ENCODE results near the gene ZNF500.

Gene ZNF500

DNA sequence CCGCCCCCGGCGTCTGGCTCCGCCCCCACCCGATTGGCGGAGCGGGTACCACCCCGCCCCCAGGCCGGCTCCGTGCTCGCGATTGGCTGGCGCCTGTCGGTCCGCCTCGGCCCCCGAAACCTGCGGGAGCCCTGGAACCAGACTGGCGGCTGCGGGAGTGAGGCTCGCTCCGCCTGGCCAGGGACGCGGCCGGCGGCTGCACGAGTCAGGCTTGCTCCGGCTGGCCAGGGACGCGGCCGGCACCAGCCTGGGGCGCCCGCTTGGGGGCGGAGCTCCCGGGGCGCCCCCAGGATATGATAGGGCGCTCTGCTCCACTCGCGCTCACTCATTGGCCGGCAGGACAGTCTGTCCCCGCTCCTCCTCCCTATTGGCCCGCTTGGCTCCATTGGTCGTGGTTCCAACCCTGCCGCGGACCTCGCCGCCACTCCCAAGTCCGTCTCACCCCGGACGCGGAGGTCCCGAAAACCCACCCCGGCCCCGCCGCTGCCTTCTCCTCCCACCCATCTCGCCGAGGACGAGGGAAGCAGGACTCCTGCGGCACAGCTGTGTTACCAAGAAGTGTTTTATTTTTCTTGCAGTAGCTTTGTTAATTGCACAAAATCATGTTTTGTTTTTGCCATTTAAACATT, 35.8 kb upstream of the ZNF500 start:
- in situ Hi-C loops (cut with HindIII; ENCODE audit: low pct_ligation_motif_present, low sequenced_read_pairs): no loop called here
- TF ChIP-seq, protein P1, sequence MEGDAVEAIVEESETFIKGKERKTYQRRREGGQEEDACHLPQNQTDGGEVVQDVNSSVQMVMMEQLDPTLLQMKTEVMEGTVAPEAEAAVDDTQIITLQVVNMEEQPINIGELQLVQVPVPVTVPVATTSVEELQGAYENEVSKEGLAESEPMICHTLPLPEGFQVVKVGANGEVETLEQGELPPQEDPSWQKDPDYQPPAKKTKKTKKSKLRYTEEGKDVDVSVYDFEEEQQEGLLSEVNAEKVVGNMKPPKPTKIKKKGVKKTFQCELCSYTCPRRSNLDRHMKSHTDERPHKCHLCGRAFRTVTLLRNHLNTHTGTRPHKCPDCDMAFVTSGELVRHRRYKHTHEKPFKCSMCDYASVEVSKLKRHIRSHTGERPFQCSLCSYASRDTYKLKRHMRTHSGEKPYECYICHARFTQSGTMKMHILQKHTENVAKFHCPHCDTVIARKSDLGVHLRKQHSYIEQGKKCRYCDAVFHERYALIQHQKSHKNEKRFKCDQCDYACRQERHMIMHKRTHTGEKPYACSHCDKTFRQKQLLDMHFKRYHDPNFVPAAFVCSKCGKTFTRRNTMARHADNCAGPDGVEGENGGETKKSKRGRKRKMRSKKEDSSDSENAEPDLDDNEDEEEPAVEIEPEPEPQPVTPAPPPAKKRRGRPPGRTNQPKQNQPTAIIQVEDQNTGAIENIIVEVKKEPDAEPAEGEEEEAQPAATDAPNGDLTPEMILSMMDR (IDR thresholded peaks at IDR 0.05; ENCODE audit: low read depth, low read length, missing control alignments): peak; percentile 3
- H3K27ac ChIP-seq: peak overlapping the region; percentile 70
- no peaks in the 10 kb centered on the region for H3K27me3 ChIP-seq (replicated peaks)
- DNase-seq: peak; percentile 91
- H3K4me3 ChIP-seq (ENCODE audit: low read depth, low read length): peak overlapping the region; percentile 75
- peaks cover 15% of the 10 kb centered on the region for H3K36me3 ChIP-seq (replicated peaks)

DNA sequence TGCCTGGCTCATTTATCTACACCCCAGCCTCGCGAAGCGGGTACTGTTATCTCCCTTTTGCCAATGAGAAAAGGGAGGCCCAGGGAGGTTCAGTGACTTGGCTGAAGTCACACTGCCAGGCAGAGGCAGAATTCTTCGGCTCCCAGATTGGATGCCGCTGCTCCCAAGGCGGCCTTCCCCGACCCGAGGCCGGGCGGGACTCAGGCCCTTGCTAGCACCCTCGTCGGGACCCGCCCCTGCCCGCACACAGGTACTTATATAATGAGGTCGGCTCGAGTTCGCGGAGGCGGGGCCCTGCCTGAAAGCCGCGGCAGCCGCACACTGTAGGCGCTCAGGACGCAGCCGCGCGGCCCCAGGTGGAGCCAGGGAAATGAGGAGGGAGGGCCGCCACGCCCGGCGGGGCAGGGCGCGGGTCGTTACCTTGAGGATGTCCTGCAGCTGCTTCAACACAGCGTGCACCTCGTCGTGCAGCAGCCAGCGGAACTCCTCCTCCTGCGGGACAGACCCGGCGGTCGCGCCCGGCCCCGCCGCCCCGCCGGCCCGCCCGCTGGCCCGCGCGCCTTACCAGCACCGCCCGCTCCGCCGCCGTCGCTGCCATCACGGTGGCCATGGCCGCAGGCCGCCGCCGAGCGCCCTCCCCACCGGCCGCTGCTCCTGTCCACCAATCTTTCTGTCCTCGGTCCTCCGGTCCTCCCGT, 35.1 kb upstream of the ZNF500 start, which contains the start of gene ROGDI:
Gene ROGDI (minus strand): TSS at position 672 of the 697 bp plus-strand sequence. CDS start 62 bp downstream, at position 610.
- Histone ChIP-seq H3K27me3 (replicated peaks) (no peaks in the 10 kb centered on the region), H3K36me3 (replicated peaks) (peaks cover 12% of the 10 kb centered on the region), H3K4me3 (ENCODE audit: low read depth, low read length) (peak within 1 kb of the TSS; percentile 75), H3K27ac (peak within 1 kb of the TSS; percentile 70)
- peak; percentile 53 for DNase-seq
- in situ Hi-C loops (cut with HindIII; ENCODE audit: low pct_ligation_motif_present, low sequenced_read_pairs): no loop called here
- TF ChIP-seq, protein P1 (IDR thresholded peaks at IDR 0.05; ENCODE audit: low read depth, low read length, missing control alignments): no peak

DNA sequence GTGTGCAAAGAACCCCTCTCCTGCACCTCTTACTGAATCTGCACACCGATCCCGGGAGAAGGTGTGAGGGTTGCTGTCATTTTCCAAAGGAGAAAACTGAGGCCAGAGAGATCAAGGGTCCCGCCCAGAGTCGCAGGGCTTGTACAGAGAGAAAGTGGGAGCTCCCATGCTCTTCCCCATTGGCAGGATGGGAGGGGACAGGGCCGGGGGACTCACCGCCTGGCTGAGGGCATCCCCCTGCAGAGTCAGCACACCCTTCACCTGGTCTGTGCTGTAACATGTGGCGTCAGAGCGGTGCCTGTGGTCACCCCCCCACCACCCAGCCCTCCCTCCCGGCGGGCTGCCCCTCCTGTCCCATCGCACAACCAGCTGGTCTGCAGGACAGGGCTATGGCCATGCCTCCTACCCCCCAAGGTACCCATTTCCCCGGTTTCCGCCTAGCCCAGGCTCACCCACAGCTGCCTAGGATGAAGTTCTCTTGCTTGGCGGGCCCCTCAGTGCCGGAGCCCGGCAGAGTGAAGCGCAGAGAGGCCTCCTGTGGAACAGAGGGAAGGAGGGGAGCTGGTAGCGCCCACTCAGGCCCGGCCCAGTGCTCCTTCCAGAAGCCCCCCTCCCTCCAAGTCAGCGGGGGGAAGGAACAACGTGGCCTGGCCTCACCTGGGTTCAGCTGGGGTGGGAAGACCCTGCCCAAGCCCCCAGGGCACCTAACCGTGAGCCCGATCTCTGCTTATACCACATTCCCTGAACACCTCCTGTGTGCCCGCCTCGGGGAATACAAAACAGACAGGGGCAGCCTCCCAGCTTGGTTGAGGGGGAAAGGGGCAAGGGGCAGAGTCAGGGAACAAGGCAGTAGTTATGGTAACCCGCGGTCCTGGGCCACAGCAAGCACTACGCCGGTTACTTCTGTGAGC, 34.3 kb upstream of the ZNF500 start:
- TF ChIP-seq, protein P1 (IDR thresholded peaks at IDR 0.05; ENCODE audit: low read depth, low read length, missing control alignments): no peak
- no peaks in the 10 kb centered on the region for H3K27me3 ChIP-seq (replicated peaks)
- peaks cover 11% of the 10 kb centered on the region for H3K36me3 ChIP-seq (replicated peaks)
- peak overlapping the region; percentile 75 for H3K4me3 ChIP-seq (ENCODE audit: low read depth, low read length)
- no peak for DNase-seq
- in situ Hi-C loops (cut with HindIII; ENCODE audit: low pct_ligation_motif_present, low sequenced_read_pairs): no loop called here
- H3K27ac ChIP-seq: no peak overlapping the region

DNA sequence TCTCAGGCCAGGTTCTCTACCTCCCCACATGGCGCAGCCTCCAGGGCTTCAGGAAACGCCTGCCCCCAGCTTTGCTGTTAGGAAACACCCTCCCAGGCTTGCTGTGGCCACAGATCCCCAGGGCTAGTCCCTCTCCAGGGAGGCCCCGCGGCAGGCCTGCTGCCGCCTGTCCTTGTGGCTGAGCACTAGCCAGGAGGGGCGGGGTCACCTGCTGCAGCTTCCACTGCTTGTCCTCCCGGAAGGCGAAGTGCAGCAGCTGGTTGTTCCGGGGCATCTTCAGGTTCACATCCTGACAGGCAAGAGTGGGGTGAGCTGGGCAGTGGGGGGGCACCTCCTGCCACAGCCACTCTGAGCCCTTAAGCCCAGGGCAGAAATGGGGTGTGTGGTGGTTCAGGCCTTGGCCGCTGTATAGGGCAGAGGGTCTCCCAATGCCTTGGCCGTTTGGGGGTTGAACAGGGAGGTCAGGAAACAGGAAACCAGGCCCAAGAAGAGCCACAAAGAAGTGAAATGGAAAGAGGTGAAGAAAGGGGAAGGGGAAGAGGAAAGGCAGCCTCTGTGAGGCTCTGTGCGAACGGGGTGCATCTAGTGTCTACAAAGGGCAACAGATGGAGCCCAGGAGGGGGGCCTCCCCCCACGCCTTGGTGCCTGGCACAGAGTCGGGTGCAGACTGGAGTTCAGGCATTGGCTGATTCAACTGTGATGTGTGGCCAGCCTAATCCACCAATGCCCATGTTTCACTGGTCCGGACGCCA, 33.5 kb upstream of the ZNF500 start:
- TF ChIP-seq, protein P1 (IDR thresholded peaks at IDR 0.05; ENCODE audit: low read depth, low read length, missing control alignments): no peak
- Histone ChIP-seq H3K27me3 (replicated peaks) (no peaks in the 10 kb centered on the region), H3K27ac (no peak overlapping the region), H3K4me3 (ENCODE audit: low read depth, low read length) (no peak overlapping the region), H3K36me3 (replicated peaks) (peaks cover 11% of the 10 kb centered on the region)
- in situ Hi-C loops (cut with HindIII; ENCODE audit: low pct_ligation_motif_present, low sequenced_read_pairs): no loop called here
- DNase-seq: no peak

DNA sequence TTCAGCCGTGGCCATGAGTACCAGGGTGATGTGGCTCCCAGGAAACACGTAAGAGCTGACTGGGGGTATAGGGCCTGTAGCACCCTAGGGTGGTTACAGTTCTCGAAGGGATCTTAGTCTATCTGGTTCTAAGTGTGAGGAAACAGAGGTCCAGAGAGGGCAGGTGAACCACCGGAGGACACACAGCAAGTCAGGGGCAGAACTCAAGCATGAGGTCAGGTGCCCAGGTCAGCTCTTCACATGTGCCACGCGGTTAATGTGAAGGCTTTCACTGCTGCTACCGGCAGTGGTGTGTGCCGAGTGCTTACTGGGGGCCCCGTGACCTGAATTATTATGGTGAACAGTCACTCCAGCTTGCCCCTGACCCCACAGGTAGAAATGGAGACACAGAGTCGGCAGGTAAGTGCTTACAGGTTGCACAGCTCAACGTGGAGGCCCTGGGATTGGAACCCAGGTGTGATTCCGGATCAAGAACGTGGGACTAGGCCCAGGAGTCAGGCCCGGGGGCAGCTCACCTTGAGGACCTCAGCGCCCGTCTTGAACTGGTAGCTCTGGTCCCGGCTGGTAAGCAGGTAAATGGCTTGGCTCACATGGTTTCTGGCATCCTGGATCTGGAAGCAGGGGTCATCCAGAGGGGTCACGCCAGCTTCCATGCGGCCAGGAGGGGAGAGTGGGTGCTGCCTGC, 32.4 kb upstream of the ZNF500 start:
- no peak for DNase-seq
- TF ChIP-seq, protein P1 (IDR thresholded peaks at IDR 0.05; ENCODE audit: low read depth, low read length, missing control alignments): no peak
- in situ Hi-C loops (cut with HindIII; ENCODE audit: low pct_ligation_motif_present, low sequenced_read_pairs): no loop called here
- H3K27me3 ChIP-seq (replicated peaks): no peaks in the 10 kb centered on the region
- H3K27ac ChIP-seq: no peak overlapping the region
- H3K36me3 ChIP-seq (replicated peaks): peaks cover 9% of the 10 kb centered on the region
- no peak overlapping the region for H3K4me3 ChIP-seq (ENCODE audit: low read depth, low read length)

All from brain microvascular endothelial cell (primary cell).